ENCODE measurements around the gene PTPRF.
"Not testable (repeated sequence)": the region's sequence is repeated elsewhere in the genome, so short reads cannot be mapped to it uniquely, and the experiment has no call there.

Gene PTPRF

GRCh38 chr1:43538143-43538487 is 7.4 kb downstream of the PTPRF start:
- DNase-seq (ENCODE audit: low spot score), result no peak

- DNase-seq (ENCODE audit: low spot score), result no peak
Measured at GRCh38 chr1:43538969-43539368, 8.3 kb downstream of the PTPRF start.

GRCh38 chr1:43539726-43540434 is 9.2 kb downstream of the PTPRF start:
- no peak for DNase-seq (ENCODE audit: low spot score)

GRCh38 chr1:43540653-43541071 is 10.0 kb downstream of the PTPRF start:
- peak; percentile 81 for DNase-seq (ENCODE audit: low spot score)

- DNase-seq (ENCODE audit: low spot score), result no peak
Measured at GRCh38 chr1:43541141-43541540, 10.5 kb downstream of the PTPRF start.

GRCh38 chr1:43541721-43542401 is 11.2 kb downstream of the PTPRF start:
- DNase-seq (ENCODE audit: low spot score), result peak; percentile 97

- no peak for DNase-seq (ENCODE audit: low spot score)
Measured at GRCh38 chr1:43542527-43543458, 12.1 kb downstream of the PTPRF start.

- no peak for DNase-seq (ENCODE audit: low spot score)
Measured at GRCh38 chr1:43543567-43543966, 12.9 kb downstream of the PTPRF start.

GRCh38 chr1:43545339-43545694 is 14.6 kb downstream of the PTPRF start:
- DNase-seq (ENCODE audit: low spot score), result no peak

- DNase-seq (ENCODE audit: low spot score), result peak; percentile 91
Measured at GRCh38 chr1:43545695-43546387, 15.2 kb downstream of the PTPRF start.

- no peak for DNase-seq (ENCODE audit: low spot score)
Measured at GRCh38 chr1:43546388-43547100, 15.9 kb downstream of the PTPRF start.

- peak; percentile 75 for DNase-seq (ENCODE audit: low spot score)
Measured at GRCh38 chr1:43547538-43548072, 16.9 kb downstream of the PTPRF start.

DNA sequence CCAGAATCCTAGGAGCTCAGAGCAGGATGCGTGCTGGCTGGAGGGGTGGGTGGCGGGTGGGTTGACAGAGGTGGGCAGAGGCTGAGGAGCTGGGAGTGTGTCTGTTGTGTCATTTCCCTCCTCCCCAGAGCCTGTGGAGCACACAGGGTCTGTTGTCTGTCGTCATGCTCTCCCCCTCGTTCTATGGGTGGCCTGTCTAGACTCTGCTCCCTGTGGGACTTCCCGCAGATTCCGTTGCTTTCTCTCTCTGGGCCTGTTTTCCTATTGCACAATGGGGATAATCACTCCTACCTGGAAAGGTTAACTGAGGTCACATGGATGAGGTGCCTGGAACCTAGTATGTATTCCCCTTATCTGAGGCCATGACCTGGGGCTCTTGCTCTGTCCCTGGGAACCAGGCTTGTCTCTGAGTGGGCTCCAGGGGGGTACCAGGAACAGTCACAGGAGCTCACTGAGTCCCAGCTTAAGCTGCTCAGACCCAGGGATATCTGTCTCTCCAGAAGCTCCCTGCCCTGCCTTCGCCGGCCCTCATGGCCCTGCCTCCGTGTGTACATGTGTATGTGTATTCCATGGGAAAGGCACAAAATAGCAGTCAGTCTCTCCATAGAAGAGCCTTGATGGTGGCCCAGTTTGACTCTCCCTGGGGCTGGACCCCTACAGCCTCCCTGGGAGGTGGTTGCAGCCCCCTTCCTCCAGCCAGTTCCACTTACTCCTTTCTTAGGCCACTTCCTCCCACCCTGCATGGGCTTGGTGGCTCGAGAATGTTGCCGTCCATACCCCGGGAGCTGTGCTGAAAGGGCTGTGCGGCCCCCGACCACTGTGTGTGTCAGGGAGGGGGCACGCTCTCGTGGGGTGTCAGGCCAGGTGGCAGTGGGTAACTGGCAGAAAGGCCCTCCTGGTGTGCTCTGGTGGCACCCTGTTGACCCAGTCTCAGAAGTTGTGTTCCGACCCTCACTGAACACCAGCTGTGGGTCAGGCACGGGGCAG is 17.9 kb downstream of the PTPRF start:
- DNase-seq (ENCODE audit: low spot score), result no peak

- DNase-seq (ENCODE audit: low spot score), result not testable (repeated sequence)
Measured at GRCh38 chr1:43549394-43549793, 18.7 kb downstream of the PTPRF start.

- DNase-seq (ENCODE audit: low spot score), result no peak
Measured at GRCh38 chr1:43549921-43550597, 19.4 kb downstream of the PTPRF start.

DNA sequence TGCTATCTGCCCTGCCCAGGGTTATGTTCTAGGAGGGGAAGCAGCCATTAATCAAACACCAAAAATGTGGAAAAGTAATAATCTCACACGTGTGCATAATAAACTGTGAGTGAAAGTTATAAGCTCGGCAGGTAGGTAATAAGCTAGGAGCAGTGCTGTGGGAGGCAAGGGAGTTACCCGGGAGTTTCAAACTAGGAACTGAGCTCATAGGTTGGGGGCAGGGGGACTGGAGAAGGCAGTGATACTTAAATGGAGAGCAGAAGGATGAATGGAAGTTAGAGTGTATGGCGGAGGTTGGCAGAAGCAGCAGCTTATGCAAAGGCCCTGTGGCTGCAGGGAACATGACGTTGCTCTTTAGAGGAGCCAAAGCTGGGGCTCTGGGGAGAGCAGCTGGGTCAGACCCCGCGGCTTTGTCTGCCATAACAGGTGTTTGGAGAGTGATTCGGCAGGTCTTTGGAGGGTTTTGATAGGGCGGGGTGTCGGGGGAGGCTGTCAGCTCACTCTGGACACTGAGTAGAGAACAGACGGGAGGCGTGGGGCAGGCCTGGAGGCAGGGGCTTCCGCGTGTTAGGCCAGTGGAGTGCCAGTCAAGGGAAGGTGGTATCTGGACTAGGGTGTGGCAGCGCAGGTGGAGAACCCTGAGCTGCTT is 20.0 kb downstream of the PTPRF start:
- DNase-seq (ENCODE audit: low spot score), result no peak

DNA sequence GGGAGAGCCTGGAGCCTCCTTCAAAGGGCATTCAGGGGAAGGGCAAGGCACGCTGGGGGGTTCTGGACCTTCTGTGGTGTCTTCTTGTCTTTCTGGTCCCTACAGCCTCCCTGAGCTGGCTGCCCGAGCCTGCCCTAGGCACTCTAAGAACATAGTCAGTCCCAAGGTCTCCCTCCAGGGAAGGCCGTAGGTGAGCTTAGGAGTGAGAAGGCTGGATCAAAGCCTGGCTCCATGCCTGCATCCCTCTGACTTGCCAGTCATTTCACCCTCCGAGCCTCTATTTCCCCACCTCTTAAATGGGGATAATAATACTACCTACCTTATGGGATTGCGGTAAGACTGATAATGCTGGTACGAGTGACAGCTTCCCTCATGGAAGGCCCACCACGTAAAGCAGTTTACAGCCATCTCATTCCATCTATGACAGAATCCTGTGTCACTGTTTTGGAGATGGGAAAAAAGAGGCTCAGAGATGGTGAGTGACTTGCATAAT is 20.8 kb downstream of the PTPRF start:
- no peak for DNase-seq (ENCODE audit: low spot score)

GRCh38 chr1:43552059-43552742 is 21.5 kb downstream of the PTPRF start:
- no peak for DNase-seq (ENCODE audit: low spot score)
